ENCODE data around the gene ZNF407.

DNA sequence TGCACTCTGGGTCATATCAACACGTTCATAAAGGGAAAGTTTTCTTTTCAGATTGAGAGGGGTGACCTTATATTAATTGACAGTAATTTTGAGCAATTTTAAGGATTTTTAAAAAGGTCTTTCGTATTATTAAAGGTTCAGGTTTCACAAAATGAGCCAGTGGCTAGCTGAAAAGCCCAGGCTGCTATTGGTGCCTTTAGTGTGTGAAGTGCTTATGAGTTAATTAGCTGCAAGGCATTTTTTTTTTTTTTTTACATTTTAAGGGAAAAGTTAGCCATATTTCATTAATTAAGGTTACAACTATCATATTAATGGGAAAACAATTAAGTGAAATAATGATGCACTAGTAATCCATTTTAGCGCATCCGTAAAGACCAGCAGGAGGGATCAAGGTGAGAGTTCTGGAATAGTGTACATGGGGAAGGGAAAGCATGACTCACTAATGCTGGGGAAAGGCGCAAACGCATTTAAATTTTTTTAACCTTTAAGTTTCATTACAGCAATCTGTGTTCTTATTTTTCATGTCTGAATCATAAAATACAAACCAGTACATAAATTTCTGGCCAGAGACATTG, 200.0 kb downstream of the ZNF407 start:
- TF ChIP-seq PPARA (CRISPR knock-in tag; IDR thresholded peaks at IDR 0.05; ENCODE audit: borderline replicate concordance): no peak
- TF ChIP-seq TOX (CRISPR knock-in tag; IDR thresholded peaks at IDR 0.05; ENCODE audit: borderline replicate concordance): no peak
- TF ChIP-seq, protein P1, sequence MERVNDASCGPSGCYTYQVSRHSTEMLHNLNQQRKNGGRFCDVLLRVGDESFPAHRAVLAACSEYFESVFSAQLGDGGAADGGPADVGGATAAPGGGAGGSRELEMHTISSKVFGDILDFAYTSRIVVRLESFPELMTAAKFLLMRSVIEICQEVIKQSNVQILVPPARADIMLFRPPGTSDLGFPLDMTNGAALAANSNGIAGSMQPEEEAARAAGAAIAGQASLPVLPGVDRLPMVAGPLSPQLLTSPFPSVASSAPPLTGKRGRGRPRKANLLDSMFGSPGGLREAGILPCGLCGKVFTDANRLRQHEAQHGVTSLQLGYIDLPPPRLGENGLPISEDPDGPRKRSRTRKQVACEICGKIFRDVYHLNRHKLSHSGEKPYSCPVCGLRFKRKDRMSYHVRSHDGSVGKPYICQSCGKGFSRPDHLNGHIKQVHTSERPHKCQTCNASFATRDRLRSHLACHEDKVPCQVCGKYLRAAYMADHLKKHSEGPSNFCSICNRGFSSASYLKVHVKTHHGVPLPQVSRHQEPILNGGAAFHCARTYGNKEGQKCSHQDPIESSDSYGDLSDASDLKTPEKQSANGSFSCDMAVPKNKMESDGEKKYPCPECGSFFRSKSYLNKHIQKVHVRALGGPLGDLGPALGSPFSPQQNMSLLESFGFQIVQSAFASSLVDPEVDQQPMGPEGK (CRISPR knock-in tag; IDR thresholded peaks at IDR 0.05; ENCODE audit: borderline replicate concordance): no peak
- no peak for TF ChIP-seq ZFP30 (CRISPR knock-in tag; IDR thresholded peaks at IDR 0.05)
- no peak for TF ChIP-seq SNAI2 (CRISPR knock-in tag; IDR thresholded peaks at IDR 0.05)
